Lower lobe of right lung (tissue), 2 donors: Measurements from ENCODE around the gene SDK1. TPM values are rescaled to one million over a fixed set of nuclear protein-coding genes. Genes with fewer than 3 reads are reported as not detected.

ENCODE experiments used
- ATAC-seq, 2 donors: fragments of 200-7000 bp; cut with Tn5 transposase; one replicate each; pipeline ENCODE4 v1.9.1; 2020 to 2022; ENCODE audit warnings: mild to moderate bottlenecking in 2 of 2, moderate library complexity in 2 of 2
- DNase-seq: peaks from one replicate; pipeline ENCODE4 v3.0.0-alpha.2; 2020
- H3K27ac ChIP-seq: fragments of 200-600 bp; one replicate; pipeline ENCODE4 v1.8.0; 2022
- H3K27me3 ChIP-seq: fragments of 200-600 bp; one replicate; pipeline ENCODE4 v1.8.0; 2022; ENCODE audit warnings: low read depth
- H3K36me3 ChIP-seq: fragments of 200-600 bp; one replicate; pipeline ENCODE4 v1.8.0; 2022; ENCODE audit warnings: mild to moderate bottlenecking
- H3K4me1 ChIP-seq: fragments of 200-600 bp; one replicate; pipeline ENCODE4 v1.8.0; 2022
- H3K4me3 ChIP-seq: fragments of 200-600 bp; one replicate; pipeline ENCODE4 v1.8.0; 2022; ENCODE audit warnings: mild to moderate bottlenecking
- H3K9me3 ChIP-seq: fragments of 200-600 bp; one replicate; pipeline ENCODE4 v1.8.0; 2022
- intact Hi-C: fragments of 100-400 bp; cut with DNase I; formaldehyde crosslinking; loops from one replicate; pipeline ENCODE4 v1.11.0; 2022
- total RNA-seq: library from RNA; stranded (reverse); fragmentation: NEBNext Ultra II Directional; extraction: Animal tissue kit (Norgen Biotek cat#: 25700); gene quantifications from one replicate; pipeline ENCODE4 v1.2.1, GENCODE V29; 2021
- TF ChIP-seq, protein P1 (sequence below): fragments of 200-600 bp; IDR thresholded peaks from one replicate; pipeline ENCODE4 v1.8.0; 2022; ENCODE audit warnings: antibody characterized with exemption, mild to moderate bottlenecking
- donor health status: DM: no; HTN: yes; CAD: no; lungs with severe emphysema.

Gene SDK1
- total RNA-seq, 1 donor from 2014 or later = 10.0 TPM

DNA sequence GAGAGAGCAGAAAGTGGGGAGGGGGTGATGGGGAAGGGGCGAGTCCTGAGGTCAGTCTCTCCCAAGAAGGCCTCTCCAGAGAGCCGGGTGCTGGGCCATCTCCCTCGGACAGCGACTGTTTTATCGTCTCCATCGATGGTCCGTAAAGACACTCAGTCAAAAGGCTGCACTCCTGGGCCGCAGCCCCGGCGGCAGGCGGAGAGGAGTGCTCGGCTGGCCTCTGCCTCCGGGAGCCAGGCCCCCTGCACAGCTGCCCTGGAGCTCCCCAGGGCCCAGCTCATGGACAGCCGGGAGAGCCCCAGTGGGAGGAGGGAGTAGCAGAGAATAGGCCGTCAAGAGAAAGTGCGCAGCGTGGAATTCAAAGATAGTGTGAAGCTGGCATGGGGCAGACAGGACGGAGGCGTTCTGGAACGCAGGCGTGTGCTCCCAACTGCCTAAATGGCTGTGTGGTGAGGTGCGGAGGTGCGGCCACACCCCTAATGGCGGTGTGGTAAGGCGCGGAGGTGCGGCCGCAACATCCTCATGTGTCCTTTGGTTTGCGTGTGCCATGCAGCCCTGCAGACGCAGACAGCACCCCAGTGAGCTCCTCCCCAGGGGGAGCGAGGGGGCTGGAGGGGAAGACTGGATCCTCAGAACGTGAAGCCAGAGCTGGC is 903.6 kb downstream of the SDK1 start:
- DNase-seq = peak; percentile 14
- TF ChIP-seq, protein P1, sequence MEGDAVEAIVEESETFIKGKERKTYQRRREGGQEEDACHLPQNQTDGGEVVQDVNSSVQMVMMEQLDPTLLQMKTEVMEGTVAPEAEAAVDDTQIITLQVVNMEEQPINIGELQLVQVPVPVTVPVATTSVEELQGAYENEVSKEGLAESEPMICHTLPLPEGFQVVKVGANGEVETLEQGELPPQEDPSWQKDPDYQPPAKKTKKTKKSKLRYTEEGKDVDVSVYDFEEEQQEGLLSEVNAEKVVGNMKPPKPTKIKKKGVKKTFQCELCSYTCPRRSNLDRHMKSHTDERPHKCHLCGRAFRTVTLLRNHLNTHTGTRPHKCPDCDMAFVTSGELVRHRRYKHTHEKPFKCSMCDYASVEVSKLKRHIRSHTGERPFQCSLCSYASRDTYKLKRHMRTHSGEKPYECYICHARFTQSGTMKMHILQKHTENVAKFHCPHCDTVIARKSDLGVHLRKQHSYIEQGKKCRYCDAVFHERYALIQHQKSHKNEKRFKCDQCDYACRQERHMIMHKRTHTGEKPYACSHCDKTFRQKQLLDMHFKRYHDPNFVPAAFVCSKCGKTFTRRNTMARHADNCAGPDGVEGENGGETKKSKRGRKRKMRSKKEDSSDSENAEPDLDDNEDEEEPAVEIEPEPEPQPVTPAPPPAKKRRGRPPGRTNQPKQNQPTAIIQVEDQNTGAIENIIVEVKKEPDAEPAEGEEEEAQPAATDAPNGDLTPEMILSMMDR = no peak
- no peaks in the 10 kb centered on the region for H3K36me3 ChIP-seq
- intact Hi-C loops = no loop called here
- H3K9me3 ChIP-seq = no peaks in the 10 kb centered on the region
- H3K4me3 ChIP-seq = no peak overlapping the region
- no peaks in the 10 kb centered on the region for H3K4me1 ChIP-seq
- peak in 1 of 2 donors; percentile 86 for ATAC-seq
- no peak overlapping the region for H3K27ac ChIP-seq
- no peaks in the 10 kb centered on the region for H3K27me3 ChIP-seq

DNA sequence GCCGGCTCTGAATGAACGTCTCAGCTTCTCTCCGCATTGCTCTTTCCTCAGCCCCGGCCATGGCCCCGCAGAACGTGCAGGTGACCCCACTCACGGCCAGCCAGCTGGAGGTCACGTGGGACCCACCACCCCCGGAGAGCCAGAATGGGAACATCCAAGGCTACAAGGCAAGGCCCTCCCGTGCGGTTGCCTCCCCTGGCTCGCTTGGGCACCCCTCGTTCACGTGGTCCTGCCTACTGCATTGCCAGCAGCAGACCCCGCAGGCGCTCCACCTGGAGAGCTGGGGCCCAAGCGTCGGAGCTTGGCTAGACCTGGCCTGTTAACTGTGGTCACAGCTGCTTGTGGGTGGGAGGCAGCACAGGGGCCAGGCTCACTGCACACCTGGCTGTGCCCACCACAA is 904.8 kb downstream of the SDK1 start:
- peak; percentile 35 for DNase-seq
- no peaks in the 10 kb centered on the region for H3K9me3 ChIP-seq
- no peaks in the 10 kb centered on the region for H3K4me1 ChIP-seq
- no peak for ATAC-seq
- H3K27ac ChIP-seq = no peak overlapping the region
- intact Hi-C loops = no loop called here
- no peak overlapping the region for H3K4me3 ChIP-seq
- H3K36me3 ChIP-seq = no peaks in the 10 kb centered on the region
- H3K27me3 ChIP-seq = no peaks in the 10 kb centered on the region
- TF ChIP-seq, protein P1 = no peak

DNA sequence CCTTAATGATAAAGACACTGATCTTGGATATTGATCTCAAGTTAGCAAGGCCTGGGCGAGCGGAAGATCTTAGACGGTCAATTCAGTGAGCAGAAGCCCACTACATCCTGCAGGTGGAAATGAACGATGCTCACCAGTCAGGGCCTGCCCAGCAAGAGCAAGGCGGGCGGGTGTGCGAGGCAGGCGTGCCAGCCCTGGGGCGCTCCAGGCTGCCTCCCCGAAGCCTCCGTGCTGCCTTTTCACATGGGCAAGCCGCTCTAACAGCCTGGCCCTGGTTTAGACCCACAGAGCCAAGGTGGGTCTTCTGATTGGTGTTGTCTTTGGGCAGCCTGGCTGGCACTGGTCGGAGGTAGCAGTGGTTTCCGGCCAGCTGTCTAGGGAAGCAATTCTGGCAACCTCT is 906.0 kb downstream of the SDK1 start:
- H3K4me3 ChIP-seq = no peak overlapping the region
- no peaks in the 10 kb centered on the region for H3K27me3 ChIP-seq
- no peak overlapping the region for H3K27ac ChIP-seq
- TF ChIP-seq, protein P1 = no peak
- no peaks in the 10 kb centered on the region for H3K9me3 ChIP-seq
- intact Hi-C loops = no loop called here
- no peaks in the 10 kb centered on the region for H3K4me1 ChIP-seq
- no peaks in the 10 kb centered on the region for H3K36me3 ChIP-seq
- ATAC-seq (no peak), DNase-seq (no peak)

DNA sequence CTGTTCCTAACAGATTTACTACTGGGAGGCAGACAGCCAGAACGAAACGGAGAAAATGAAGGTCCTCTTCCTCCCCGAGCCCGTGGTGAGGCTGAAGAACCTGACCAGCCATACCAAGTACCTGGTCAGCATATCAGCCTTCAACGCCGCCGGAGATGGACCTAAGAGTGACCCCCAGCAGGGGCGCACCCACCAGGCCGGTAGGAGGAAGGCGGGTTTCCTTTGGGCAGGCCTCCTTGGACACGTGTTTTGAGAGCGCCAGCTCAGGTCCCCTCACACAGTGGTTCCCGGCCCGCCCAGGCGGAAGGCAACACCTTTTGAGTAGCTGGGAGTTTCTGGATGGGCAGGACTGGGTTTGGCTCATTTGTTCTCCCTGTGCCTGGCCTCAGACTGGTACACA is 907.0 kb downstream of the SDK1 start:
- Histone ChIP-seq H3K9me3 (no peaks in the 10 kb centered on the region), H3K27ac (no peak overlapping the region), H3K36me3 (no peaks in the 10 kb centered on the region), H3K4me1 (no peaks in the 10 kb centered on the region), H3K27me3 (no peaks in the 10 kb centered on the region), H3K4me3 (no peak overlapping the region)
- DNase-seq = no peak
- ATAC-seq = no peak
- intact Hi-C loops = no loop called here
- TF ChIP-seq, protein P1 = no peak

DNA sequence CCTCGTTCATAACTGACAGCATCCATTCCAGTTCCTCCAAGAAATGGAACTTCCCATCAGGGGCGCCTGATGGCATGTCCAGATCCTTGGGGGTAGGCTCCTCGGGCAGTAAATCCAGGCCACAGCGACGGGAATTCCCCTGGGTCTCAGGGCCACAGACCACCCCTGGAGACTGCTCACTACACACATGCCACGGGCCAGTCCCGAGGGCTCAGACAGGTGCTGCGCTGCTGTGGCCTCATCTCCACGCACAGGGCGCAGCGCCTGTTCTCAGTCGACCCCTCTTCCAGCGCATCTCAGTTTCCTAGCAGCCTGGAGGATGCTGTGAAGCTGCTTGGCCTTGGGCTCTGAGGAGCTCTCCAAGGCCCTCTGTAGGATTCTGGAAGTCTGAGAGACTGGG is 907.5 kb downstream of the SDK1 start:
- ATAC-seq (no peak), DNase-seq (no peak)
- H3K27me3 ChIP-seq = no peaks in the 10 kb centered on the region
- no peaks in the 10 kb centered on the region for H3K9me3 ChIP-seq
- TF ChIP-seq, protein P1 = no peak
- H3K36me3 ChIP-seq = no peaks in the 10 kb centered on the region
- no peak overlapping the region for H3K4me3 ChIP-seq
- H3K4me1 ChIP-seq = no peaks in the 10 kb centered on the region
- intact Hi-C loops = no loop called here
- no peak overlapping the region for H3K27ac ChIP-seq
